Raji (cell line): ENCODE results near the gene BCAS3.

ENCODE experiments used
- POLR2A ChIP-seq: IDR thresholded peaks from 2 replicates; pipeline ENCODE4 v1.6.1; 2011; ENCODE audit warnings: low read depth, low read length, control low read depth; ENCODE audit not compliant: insufficient read depth

Gene BCAS3

GRCh38 chr17:61291451-61292285 lies 614.0 kb downstream of the BCAS3 start:
- no peak for TF ChIP-seq POLR2A

GRCh38 chr17:61294286-61294685 lies 616.6 kb downstream of the BCAS3 start:
- no peak for TF ChIP-seq POLR2A

GRCh38 chr17:61294777-61295176 lies 617.1 kb downstream of the BCAS3 start:
- TF ChIP-seq POLR2A, result no peak

- TF ChIP-seq POLR2A, result no peak
Observed at GRCh38 chr17:61296058-61296457, 618.4 kb downstream of the BCAS3 start.

GRCh38 chr17:61299517-61300513 lies 622.2 kb downstream of the BCAS3 start:
- no peak for TF ChIP-seq POLR2A

- TF ChIP-seq POLR2A, result no peak
Observed at GRCh38 chr17:61302953-61303816, 625.5 kb downstream of the BCAS3 start.

- no peak for TF ChIP-seq POLR2A
Observed at GRCh38 chr17:61303817-61304096, 626.1 kb downstream of the BCAS3 start.

GRCh38 chr17:61305024-61305423 lies 627.4 kb downstream of the BCAS3 start:
- TF ChIP-seq POLR2A, result no peak

- TF ChIP-seq POLR2A, result no peak
Observed at GRCh38 chr17:61306003-61306402, 628.4 kb downstream of the BCAS3 start.

- TF ChIP-seq POLR2A, result no peak
Observed at GRCh38 chr17:61307905-61308886, 630.5 kb downstream of the BCAS3 start.

GRCh38 chr17:61309362-61310256 lies 632.0 kb downstream of the BCAS3 start:
- no peak for TF ChIP-seq POLR2A

GRCh38 chr17:61310590-61310989 lies 632.9 kb downstream of the BCAS3 start:
- no peak for TF ChIP-seq POLR2A
